Adipocyte (in vitro differentiated cells): ENCODE data around the gene SYT5.

Experiments
- DNase-seq: peaks from one replicate; pipeline ENCODE4 v3.0.0-alpha.2; 2015; ENCODE audit warnings: low read depth
- H3K27me3 ChIP-seq: replicated peaks from 2 replicates; pipeline ENCODE4 v1.7.0; 2013; ENCODE audit warnings: mild to moderate bottlenecking, low read length, moderate library complexity; ENCODE audit not compliant: control insufficient read depth, insufficient read depth
- H3K36me3 ChIP-seq: 2 replicates; pipeline ENCODE4 v1.7.0; 2013; ENCODE audit warnings: low read length, mild to moderate bottlenecking, moderate library complexity; ENCODE audit not compliant: control insufficient read depth, insufficient read depth, severe bottlenecking
- H3K4me1 ChIP-seq: 2 replicates; pipeline ENCODE4 v1.7.0; 2013; ENCODE audit warnings: mild to moderate bottlenecking, low read length, moderate library complexity; ENCODE audit not compliant: control insufficient read depth, insufficient read depth
- H3K4me3 ChIP-seq: 2 replicates; pipeline ENCODE4 v1.7.0; 2013; ENCODE audit warnings: mild to moderate bottlenecking, low read length, moderate library complexity
- H3K9ac ChIP-seq: 2 replicates; pipeline ENCODE4 v1.7.0; 2013; ENCODE audit warnings: mild to moderate bottlenecking, low read length, moderate library complexity
- H3K9me3 ChIP-seq: 2 replicates; pipeline ENCODE4 v1.7.0; 2013; ENCODE audit warnings: mild to moderate bottlenecking, low read length, moderate library complexity; ENCODE audit not compliant: control insufficient read depth

The SYT5 gene

GRCh38 chr19:55133639-55134444 lies 46.2 kb downstream of the SYT5 start:
- DNase-seq: no peak
- Histone ChIP-seq H3K4me1 (no peaks in the 10 kb centered on the region), H3K9ac (no peak overlapping the region), H3K36me3 (no peaks in the 10 kb centered on the region), H3K9me3 (no peaks in the 10 kb centered on the region), H3K4me3 (no peak overlapping the region), H3K27me3 (peaks cover 39% of the 10 kb centered on the region)

DNA sequence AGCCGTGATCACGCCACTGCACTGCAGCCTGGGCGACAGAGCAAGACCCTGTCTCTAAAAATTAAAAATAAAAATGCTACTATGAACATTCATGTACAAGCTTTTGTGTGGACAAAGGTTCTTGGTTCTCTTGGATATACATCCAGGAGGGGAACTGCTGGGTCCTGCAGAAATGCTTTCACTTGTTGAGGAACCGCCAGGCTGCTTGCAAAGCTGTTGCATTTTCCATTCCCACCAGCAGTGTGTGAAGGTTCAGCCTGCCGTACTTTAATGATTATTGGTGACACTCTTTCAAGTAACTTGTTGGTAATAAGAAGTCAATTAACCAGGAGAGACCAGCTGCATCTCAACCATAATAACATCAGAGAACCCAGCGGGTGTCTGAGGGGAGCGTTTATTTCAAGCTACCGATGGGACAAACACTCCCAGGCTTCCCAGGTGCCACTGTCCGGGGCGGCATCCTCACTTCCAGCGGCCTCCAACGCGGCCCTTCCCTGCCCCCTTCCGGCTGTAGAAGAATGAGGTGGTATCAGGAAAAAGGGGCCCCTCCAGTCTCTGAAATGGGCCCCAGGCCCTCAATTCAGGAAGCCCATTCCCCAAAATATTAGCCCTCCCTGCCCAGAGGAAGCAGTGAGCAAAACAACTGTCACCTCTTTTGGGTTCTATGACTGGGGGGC lies 47.5 kb downstream of the SYT5 start:
- H3K4me3 ChIP-seq: no peak overlapping the region
- H3K27me3 ChIP-seq: peaks cover 30% of the 10 kb centered on the region
- H3K36me3 ChIP-seq: no peaks in the 10 kb centered on the region
- no peaks in the 10 kb centered on the region for H3K4me1 ChIP-seq
- no peak overlapping the region for H3K9ac ChIP-seq
- no peaks in the 10 kb centered on the region for H3K9me3 ChIP-seq
- DNase-seq: no peak

DNA sequence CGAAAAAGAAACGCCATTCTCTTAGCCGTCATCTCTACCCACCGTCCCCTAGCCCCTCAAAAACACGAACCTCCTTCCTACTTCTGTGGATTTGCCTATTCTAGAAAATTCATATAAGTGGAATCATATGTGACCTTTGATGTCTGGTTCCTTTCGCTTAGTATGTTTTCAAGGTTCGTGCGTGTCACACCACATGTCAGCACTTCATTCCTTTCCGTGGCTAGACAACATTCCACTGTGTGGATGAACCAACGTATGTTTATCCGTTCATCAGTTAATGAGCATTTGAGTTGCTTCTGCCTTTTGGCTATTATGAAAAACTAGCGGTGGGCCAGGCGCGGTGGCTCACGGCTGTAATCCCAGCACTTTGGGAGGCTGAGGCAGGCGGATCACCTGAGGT lies 48.7 kb downstream of the SYT5 start:
- Histone ChIP-seq H3K4me3 (no peak overlapping the region), H3K9ac (no peak overlapping the region), H3K27me3 (peaks cover 23% of the 10 kb centered on the region), H3K36me3 (no peaks in the 10 kb centered on the region), H3K9me3 (no peaks in the 10 kb centered on the region), H3K4me1 (no peaks in the 10 kb centered on the region)
- DNase-seq: no peak
